GM23338 (cell line): ENCODE data around the gene FAM50A. TPM values are rescaled to one million over a fixed set of nuclear protein-coding genes. Genes with fewer than 3 reads are reported as not detected.

Experiments used
- ATAC-seq: fragments of 200-7000 bp; cut with Tn5 transposase; 3 replicates; pipeline ENCODE4 v1.9.1; 2020
- DNase-seq: peaks from one replicate; pipeline ENCODE4 v3.0.0-alpha.2; 2015; ENCODE audit warnings: low spot score
- H2AFZ ChIP-seq: fragments of 200-600 bp; sonication (generic); 2 replicates; pipeline ENCODE4 v1.8.0; 2016; ENCODE audit warnings: antibody characterized with exemption, mild to moderate bottlenecking, moderate library complexity
- H3F3A ChIP-seq: fragments of 200-600 bp; sonication (generic); replicated peaks from 2 replicates; pipeline ENCODE4 v1.8.0; 2017; ENCODE audit warnings: antibody characterized with exemption, mixed run types, low read depth
- H3K27ac ChIP-seq: fragments of 200-600 bp; sonication (generic); 2 replicates; pipeline ENCODE4 v1.6.1; 2016; ENCODE audit warnings: low read depth
- H3K27me3 ChIP-seq: fragments of 200-600 bp; sonication (generic); 2 replicates; pipeline ENCODE4 v1.8.0; 2016; ENCODE audit warnings: mild to moderate bottlenecking, mixed run types, moderate library complexity; ENCODE audit not compliant: insufficient read depth
- H3K36me3 ChIP-seq: fragments of 200-600 bp; sonication (generic); 2 replicates; pipeline ENCODE4 v1.8.0; 2016; ENCODE audit warnings: mild to moderate bottlenecking; ENCODE audit not compliant: insufficient read depth
- H3K4me1 ChIP-seq: fragments of 200-600 bp; sonication (generic); 2 replicates; pipeline ENCODE4 v1.8.0; 2016; ENCODE audit warnings: mild to moderate bottlenecking, moderate library complexity; ENCODE audit not compliant: insufficient read depth
- H3K4me2 ChIP-seq: fragments of 200-600 bp; sonication (generic); 2 replicates; pipeline ENCODE4 v1.7.1; 2017; ENCODE audit warnings: mixed run types
- H3K4me3 ChIP-seq: fragments of 200-600 bp; sonication (generic); 2 replicates; pipeline ENCODE4 v1.6.1; 2016; ENCODE audit warnings: mixed run types
- H3K79me2 ChIP-seq: fragments of 200-600 bp; sonication (generic); replicated peaks from 2 replicates; pipeline ENCODE4 v1.8.0; 2017; ENCODE audit warnings: mild to moderate bottlenecking; ENCODE audit not compliant: insufficient read depth
- H3K9me2 ChIP-seq: fragments of 200-600 bp; sonication (generic); 2 replicates; pipeline ENCODE4 v1.8.0; 2017; ENCODE audit not compliant: insufficient read depth
- H4K20me1 ChIP-seq: fragments of 200-600 bp; sonication (generic); replicated peaks from 2 replicates; pipeline ENCODE4 v1.8.0; 2017; ENCODE audit warnings: mild to moderate bottlenecking; ENCODE audit not compliant: insufficient read depth
- H3K27ac Mint-ChIP-seq: 2 replicates; pipeline ENCODE4 v1.8.0; 2020; ENCODE audit warnings: inconsistent platforms, mild to moderate bottlenecking, moderate library complexity, mixed read lengths
- H3K27me3 Mint-ChIP-seq: 3 replicates; pipeline ENCODE4 v1.8.0; 2022; ENCODE audit warnings: low read depth, mild to moderate bottlenecking, moderate library complexity, mixed read lengths, inconsistent platforms; ENCODE audit not compliant: insufficient read depth, poor library complexity
- H3K36me3 Mint-ChIP-seq: 3 replicates; pipeline ENCODE4 v1.8.0; 2021; ENCODE audit warnings: low read depth, mild to moderate bottlenecking, inconsistent platforms, moderate library complexity, mixed read lengths
- H3K4me1 Mint-ChIP-seq: 3 replicates; pipeline ENCODE4 v1.8.0; 2020; ENCODE audit warnings: mild to moderate bottlenecking, inconsistent platforms, mixed read lengths
- H3K4me3 Mint-ChIP-seq: 3 replicates; pipeline ENCODE4 v1.8.0; 2021; ENCODE audit warnings: moderate library complexity, mild to moderate bottlenecking, inconsistent platforms, mixed read lengths
- H3K9me3 Mint-ChIP-seq: 3 replicates; pipeline ENCODE4 v1.8.0; 2020; ENCODE audit warnings: moderate library complexity, mild to moderate bottlenecking, inconsistent platforms, mixed read lengths
- EZH2 ChIP-seq: fragments of 200-600 bp; sonication (generic); IDR thresholded peaks from one replicate; pipeline ENCODE4 v1.8.0; 2017; ENCODE audit warnings: antibody characterized with exemption, mild to moderate bottlenecking, low read depth; ENCODE audit not compliant: unreplicated experiment
- JUNB ChIP-seq: IDR thresholded peaks from one replicate; pipeline ENCODE4 v1.6.1; 2016; ENCODE audit warnings: antibody characterized with exemption; ENCODE audit not compliant: unreplicated experiment
- NANOG ChIP-seq: IDR thresholded peaks from 2 replicates; pipeline ENCODE4 v1.6.1; 2016; ENCODE audit warnings: antibody characterized with exemption, borderline replicate concordance
- POLR2AphosphoS5 ChIP-seq: IDR thresholded peaks from 2 replicates; pipeline ENCODE4 v1.6.1; 2016; ENCODE audit warnings: antibody characterized with exemption, low read depth
- STAT1 ChIP-seq: IDR thresholded peaks from one replicate; pipeline ENCODE4 v1.6.1; 2016; ENCODE audit warnings: antibody characterized with exemption; ENCODE audit not compliant: unreplicated experiment
- ZNF114 ChIP-seq: fragments of 250-450 bp; sonication (Bioruptor Pico); IDR thresholded peaks from 2 replicates; pipeline ENCODE4 v1.5.0; 2020; ENCODE audit warnings: mild to moderate bottlenecking, moderate library complexity
- ZNF331 ChIP-seq: fragments of 250-450 bp; sonication (Bioruptor Pico); IDR thresholded peaks from 2 replicates; pipeline ENCODE4 v1.5.0; 2020; ENCODE audit warnings: low read depth, mild to moderate bottlenecking, moderate library complexity
- polyA plus RNA-seq: library from polyadenylated mRNA; unstranded; fragments of >200 nt; fragmentation: Nextera tagmentation; extraction: Ambion mirVana; gene quantifications from 2 replicates; pipeline ENCODE4 v1.2.1, GENCODE V29; 2016
- total RNA-seq: library from RNA; depleted of rRNA; stranded (reverse); fragments of >200 nt; shearing (Covaris generic); gene quantifications from 2 replicates; pipeline ENCODE4 v1.2.3, GENCODE V29; 2014
- TF ChIP-seq, protein P1 (sequence below): IDR thresholded peaks from 2 replicates; pipeline ENCODE4 v1.6.1; 2016; ENCODE audit warnings: antibody characterized with exemption
- TF ChIP-seq, protein P2 (sequence below), 2 experiments: fragments of 200-600 bp in 1 of 2; sonication (generic) in 1 of 2; conservative IDR thresholded peaks; 2 replicates each; pipeline versions ENCODE4 v1.5.1 to v1.6.1; 2016 to 2017; ENCODE audit warnings: antibody characterized with exemption in 2 of 2, low read depth in 2 of 2, mild to moderate bottlenecking in 2 of 2, moderate library complexity in 1 of 2
- TF ChIP-seq, protein P3 (sequence below): fragments of 250-450 bp; sonication (Bioruptor Pico); IDR thresholded peaks from 2 replicates; pipeline ENCODE4 v1.5.0; 2020; ENCODE audit warnings: mild to moderate bottlenecking, moderate library complexity

The FAM50A gene
- total and polyA plus RNA-seq, 2 experiments from 2014 or later = 23.9 to 77.6 TPM

DNA sequence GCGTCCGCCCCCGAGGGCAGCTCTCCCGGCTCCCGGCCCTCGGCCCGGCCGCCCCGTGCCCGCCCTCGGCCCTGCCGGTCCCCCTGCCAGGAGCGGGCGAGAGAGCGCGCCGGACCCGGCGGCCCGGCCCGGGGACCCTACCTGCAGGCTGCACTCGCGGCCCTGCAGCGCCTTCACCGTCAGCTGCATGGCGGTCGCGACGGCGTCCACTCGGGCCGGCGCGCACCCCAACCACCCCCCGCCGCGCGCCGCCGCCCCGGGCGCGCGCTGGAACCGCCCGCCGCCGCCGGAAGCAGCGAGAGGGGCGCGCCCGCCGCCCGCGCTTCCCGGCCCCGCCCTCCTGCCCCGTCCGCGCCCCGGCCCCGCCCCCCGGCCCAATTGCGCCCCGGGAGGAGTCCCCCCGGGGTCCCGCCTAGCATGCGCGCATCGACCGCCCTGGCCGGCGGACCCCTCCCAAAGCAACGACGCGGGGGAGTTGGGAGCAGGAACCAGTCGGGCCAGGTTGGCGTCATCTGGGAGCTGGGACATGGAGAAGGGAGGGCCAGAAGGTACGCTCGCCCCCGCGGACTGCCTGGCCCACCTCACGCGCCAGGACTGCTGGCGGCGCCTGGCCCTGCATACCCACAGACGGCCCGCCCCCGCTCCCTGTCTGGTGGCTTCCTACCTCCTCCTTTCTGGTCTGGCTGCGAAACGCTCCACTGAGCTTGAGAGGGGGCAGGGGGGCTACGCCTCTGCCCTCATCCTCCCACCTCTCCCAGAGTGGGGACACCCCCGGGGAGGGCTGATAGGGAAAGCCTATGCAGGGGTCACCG is 42.7 kb downstream of the FAM50A start, which contains the start of gene UBL4A:
TSS of gene UBL4A (minus strand) at position 220 of the 812 bp plus-strand sequence. CDS start at position 189, 31 bp downstream.
- H4K20me1 ChIP-seq = no peaks in the 10 kb centered on the region; the same call in 1 of the 2 replicates
- TF ChIP-seq POLR2AphosphoS5 (peak; percentile 45; the same call in 1 of the 2 replicates), STAT1 (no peak)
- H3K9me3 Mint-ChIP-seq = no peaks in the 10 kb centered on the region
- peak within 1 kb of the TSS; percentile 80 for H3K4me2 ChIP-seq
- ATAC-seq (peak; percentile 3), DNase-seq (peak; percentile 50)
- H3K36me3 Mint-ChIP-seq = peaks cover 5% of the 10 kb centered on the region; the same call in 2 of the 3 replicates
- no peaks in the 10 kb centered on the region for H3K27me3 ChIP-seq
- peaks cover 17% of the 10 kb centered on the region for H3K27me3 Mint-ChIP-seq
- H3K4me1 Mint-ChIP-seq = peaks cover 10% of the 10 kb centered on the region; the same call in 2 of the 3 replicates
- no peak within 1 kb of the TSS for H2AFZ ChIP-seq
- no peak within 1 kb of the TSS for H3K27ac Mint-ChIP-seq
- no peak within 1 kb of the TSS for H3K27ac ChIP-seq
- H3K79me2 ChIP-seq = no peaks in the 10 kb centered on the region
- H3K4me3 ChIP-seq = peak within 1 kb of the TSS; percentile 56
- no peaks in the 10 kb centered on the region for H3F3A ChIP-seq
- no peaks in the 10 kb centered on the region for H3K36me3 ChIP-seq
- H3K4me3 Mint-ChIP-seq = peak within 1 kb of the TSS; percentile 71
- H3K4me1 ChIP-seq = no peaks in the 10 kb centered on the region
- H3K9me2 ChIP-seq = no peaks in the 10 kb centered on the region

DNA sequence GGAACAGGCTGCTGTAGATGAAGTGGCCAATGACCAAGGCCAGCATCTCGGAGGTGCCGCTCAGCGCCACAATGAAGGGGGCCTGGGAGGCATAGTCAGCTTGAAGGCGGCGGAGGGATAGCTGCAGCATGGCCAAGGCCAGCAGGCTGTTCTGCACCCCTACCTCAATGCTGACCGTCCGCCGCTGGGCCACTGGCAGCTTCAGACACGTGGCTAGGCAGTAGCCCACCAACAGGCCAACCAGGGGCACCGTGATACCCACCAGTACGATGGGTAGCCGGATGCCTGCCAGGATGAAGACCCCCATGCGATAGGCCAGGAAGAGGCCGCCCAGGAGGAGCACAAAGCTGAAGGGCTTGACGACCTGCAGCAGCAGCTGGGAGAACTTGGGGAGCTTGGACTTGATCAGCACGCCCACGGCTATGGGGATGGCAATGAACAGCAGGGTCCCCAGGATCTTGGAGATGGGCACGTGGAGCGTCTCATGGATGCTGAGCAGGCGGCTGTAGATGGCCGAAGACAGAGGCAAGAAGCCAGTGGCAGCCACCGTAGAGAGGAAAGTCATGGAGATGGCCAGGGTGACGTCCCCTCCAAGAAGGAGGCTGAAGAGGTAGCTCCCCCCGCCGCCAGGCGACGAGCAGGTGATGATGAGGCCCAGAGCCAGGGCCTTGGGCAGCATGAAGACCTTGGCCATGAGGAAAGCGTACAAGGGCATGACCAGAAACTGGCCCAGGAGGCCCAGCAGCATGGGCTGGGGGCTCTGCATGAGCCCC is 43.8 kb downstream of the FAM50A start:
- peaks cover 5% of the 10 kb centered on the region; the same call in 2 of the 3 replicates for H3K36me3 Mint-ChIP-seq
- Histone ChIP-seq H3K79me2 (no peaks in the 10 kb centered on the region), H4K20me1 (no peaks in the 10 kb centered on the region; the same call in 1 of the 2 replicates), H3F3A (no peaks in the 10 kb centered on the region), H3K27ac (no peak overlapping the region), H3K4me3 (no peak overlapping the region), H3K9me2 (no peaks in the 10 kb centered on the region), H2AFZ (no peak overlapping the region), H3K36me3 (no peaks in the 10 kb centered on the region), H3K4me1 (no peaks in the 10 kb centered on the region), H3K27me3 (no peaks in the 10 kb centered on the region), H3K4me2 (no peak overlapping the region; the same call in 1 of the 2 replicates)
- H3K27me3 Mint-ChIP-seq = peaks cover 17% of the 10 kb centered on the region
- peaks cover 10% of the 10 kb centered on the region; the same call in 2 of the 3 replicates for H3K4me1 Mint-ChIP-seq
- DNase-seq = no peak
- H3K9me3 Mint-ChIP-seq = no peaks in the 10 kb centered on the region
- ATAC-seq = no peak
- H3K4me3 Mint-ChIP-seq = peak overlapping the region; percentile 71
- H3K27ac Mint-ChIP-seq = no peak overlapping the region
- TF ChIP-seq ZNF331 = no peak
- TF ChIP-seq, protein P1, sequence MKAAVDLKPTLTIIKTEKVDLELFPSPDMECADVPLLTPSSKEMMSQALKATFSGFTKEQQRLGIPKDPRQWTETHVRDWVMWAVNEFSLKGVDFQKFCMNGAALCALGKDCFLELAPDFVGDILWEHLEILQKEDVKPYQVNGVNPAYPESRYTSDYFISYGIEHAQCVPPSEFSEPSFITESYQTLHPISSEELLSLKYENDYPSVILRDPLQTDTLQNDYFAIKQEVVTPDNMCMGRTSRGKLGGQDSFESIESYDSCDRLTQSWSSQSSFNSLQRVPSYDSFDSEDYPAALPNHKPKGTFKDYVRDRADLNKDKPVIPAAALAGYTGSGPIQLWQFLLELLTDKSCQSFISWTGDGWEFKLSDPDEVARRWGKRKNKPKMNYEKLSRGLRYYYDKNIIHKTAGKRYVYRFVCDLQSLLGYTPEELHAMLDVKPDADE = no peak
- no peak for TF ChIP-seq NANOG
- TF ChIP-seq ZNF114 (CRISPR knock-in tag) = no peak
- TF ChIP-seq, protein P2, sequence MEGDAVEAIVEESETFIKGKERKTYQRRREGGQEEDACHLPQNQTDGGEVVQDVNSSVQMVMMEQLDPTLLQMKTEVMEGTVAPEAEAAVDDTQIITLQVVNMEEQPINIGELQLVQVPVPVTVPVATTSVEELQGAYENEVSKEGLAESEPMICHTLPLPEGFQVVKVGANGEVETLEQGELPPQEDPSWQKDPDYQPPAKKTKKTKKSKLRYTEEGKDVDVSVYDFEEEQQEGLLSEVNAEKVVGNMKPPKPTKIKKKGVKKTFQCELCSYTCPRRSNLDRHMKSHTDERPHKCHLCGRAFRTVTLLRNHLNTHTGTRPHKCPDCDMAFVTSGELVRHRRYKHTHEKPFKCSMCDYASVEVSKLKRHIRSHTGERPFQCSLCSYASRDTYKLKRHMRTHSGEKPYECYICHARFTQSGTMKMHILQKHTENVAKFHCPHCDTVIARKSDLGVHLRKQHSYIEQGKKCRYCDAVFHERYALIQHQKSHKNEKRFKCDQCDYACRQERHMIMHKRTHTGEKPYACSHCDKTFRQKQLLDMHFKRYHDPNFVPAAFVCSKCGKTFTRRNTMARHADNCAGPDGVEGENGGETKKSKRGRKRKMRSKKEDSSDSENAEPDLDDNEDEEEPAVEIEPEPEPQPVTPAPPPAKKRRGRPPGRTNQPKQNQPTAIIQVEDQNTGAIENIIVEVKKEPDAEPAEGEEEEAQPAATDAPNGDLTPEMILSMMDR (conservative IDR thresholded peaks at IDR 0.05; ENCODE audit: low read depth in 2 of 2) = no peak
- TF ChIP-seq POLR2AphosphoS5 = no peak
- no peak for TF ChIP-seq STAT1
- TF ChIP-seq, protein P3, sequence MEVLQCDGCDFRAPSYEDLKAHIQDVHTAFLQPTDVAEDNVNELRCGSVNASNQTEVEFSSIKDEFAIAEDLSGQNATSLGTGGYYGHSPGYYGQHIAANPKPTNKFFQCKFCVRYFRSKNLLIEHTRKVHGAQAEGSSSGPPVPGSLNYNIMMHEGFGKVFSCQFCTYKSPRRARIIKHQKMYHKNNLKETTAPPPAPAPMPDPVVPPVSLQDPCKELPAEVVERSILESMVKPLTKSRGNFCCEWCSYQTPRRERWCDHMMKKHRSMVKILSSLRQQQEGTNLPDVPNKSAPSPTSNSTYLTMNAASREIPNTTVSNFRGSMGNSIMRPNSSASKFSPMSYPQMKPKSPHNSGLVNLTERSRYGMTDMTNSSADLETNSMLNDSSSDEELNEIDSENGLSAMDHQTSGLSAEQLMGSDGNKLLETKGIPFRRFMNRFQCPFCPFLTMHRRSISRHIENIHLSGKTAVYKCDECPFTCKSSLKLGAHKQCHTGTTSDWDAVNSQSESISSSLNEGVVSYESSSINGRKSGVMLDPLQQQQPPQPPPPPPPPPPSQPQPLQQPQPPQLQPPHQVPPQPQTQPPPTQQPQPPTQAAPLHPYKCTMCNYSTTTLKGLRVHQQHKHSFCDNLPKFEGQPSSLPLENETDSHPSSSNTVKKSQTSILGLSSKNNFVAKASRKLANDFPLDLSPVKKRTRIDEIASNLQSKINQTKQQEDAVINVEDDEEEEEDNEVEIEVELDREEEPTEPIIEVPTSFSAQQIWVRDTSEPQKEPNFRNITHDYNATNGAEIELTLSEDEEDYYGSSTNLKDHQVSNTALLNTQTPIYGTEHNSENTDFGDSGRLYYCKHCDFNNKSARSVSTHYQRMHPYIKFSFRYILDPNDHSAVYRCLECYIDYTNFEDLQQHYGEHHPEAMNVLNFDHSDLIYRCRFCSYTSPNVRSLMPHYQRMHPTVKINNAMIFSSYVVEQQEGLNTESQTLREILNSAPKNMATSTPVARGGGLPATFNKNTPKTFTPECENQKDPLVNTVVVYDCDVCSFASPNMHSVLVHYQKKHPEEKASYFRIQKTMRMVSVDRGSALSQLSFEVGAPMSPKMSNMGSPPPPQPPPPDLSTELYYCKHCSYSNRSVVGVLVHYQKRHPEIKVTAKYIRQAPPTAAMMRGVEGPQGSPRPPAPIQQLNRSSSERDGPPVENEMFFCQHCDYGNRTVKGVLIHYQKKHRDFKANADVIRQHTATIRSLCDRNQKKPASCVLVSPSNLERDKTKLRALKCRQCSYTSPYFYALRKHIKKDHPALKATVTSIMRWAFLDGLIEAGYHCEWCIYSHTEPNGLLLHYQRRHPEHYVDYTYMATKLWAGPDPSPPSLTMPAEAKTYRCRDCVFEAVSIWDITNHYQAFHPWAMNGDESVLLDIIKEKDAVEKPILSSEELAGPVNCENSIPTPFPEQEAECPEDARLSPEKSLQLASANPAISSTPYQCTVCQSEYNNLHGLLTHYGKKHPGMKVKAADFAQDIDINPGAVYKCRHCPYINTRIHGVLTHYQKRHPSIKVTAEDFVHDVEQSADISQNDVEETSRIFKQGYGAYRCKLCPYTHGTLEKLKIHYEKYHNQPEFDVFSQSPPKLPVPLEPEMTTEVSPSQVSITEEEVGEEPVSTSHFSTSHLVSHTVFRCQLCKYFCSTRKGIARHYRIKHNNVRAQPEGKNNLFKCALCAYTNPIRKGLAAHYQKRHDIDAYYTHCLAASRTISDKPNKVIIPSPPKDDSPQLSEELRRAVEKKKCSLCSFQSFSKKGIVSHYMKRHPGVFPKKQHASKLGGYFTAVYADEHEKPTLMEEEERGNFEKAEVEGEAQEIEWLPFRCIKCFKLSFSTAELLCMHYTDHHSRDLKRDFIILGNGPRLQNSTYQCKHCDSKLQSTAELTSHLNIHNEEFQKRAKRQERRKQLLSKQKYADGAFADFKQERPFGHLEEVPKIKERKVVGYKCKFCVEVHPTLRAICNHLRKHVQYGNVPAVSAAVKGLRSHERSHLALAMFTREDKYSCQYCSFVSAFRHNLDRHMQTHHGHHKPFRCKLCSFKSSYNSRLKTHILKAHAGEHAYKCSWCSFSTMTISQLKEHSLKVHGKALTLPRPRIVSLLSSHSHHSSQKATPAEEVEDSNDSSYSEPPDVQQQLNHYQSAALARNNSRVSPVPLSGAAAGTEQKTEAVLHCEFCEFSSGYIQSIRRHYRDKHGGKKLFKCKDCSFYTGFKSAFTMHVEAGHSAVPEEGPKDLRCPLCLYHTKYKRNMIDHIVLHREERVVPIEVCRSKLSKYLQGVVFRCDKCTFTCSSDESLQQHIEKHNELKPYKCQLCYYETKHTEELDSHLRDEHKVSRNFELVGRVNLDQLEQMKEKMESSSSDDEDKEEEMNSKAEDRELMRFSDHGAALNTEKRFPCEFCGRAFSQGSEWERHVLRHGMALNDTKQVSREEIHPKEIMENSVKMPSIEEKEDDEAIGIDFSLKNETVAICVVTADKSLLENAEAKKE = no peak
- TF ChIP-seq EZH2 = no peak
- no peak for TF ChIP-seq JUNB
